Fibroblast of gingiva (primary cell): ENCODE data around the gene CDC73.
"Not testable (repeated sequence)": the region's sequence is repeated elsewhere in the genome, so short reads cannot be mapped to it uniquely, and the experiment has no call there.

Source experiments
- DNase-seq: peaks from one replicate; pipeline ENCODE4 v3.0.0-alpha.2; 2011; ENCODE audit warnings: low read depth

Gene CDC73

GRCh38 chr1:193114485-193115095 is 7.2 kb upstream of the CDC73 start:
- DNase-seq = no peak

GRCh38 chr1:193115629-193116227 is 6.1 kb upstream of the CDC73 start:
- peak; percentile 89 for DNase-seq

- DNase-seq = not testable (repeated sequence)
These were observed 4.7 kb upstream of the CDC73 start for GRCh38 chr1:193117167-193117566.

DNA sequence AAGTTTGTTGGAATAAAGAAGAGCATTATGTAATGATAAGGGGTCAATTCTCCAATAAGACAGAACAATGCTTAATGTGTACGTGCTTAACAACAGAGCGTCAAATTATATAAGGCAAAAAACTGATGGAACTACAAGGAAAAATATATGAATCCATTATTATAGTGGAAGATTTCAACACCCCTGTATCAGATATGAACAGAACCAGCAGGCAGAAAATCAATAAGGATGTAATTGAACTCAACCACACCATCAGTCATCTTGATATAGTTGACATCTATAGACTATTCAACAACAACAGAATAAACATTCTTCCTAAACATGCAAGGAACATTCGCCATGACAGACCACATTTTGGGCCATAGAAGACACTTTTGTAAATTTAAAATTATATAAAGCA is 3.6 kb upstream of the CDC73 start:
- no peak for DNase-seq

GRCh38 chr1:193118803-193119730 is 2.8 kb upstream of the CDC73 start:
- no peak for DNase-seq

DNA sequence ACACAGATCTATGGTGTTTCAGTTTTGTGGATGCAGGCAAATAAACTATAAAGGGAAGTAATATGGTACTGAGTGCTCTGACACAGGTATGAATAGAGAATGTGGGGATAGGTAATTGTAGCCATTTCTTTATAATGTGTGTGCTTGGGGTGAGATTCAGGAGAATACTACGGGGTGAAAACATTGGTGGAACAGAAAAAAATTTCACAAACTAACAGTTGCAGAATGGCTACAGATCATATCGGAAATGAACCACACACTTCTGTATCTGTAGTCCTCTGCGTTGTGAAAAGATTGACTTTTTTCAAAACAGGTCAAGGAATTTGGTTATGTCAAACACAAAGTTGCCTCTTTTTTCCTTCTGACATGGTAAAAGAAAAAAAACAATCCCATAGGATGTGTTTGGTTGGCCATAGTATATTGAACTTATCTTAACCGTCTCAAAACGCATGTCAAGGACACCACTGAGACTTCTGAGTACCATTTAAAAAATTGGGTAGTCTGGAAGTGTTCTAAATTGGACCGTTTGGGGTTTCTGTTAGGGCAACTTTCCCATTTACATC is 1.1 kb upstream of the CDC73 start:
- no peak for DNase-seq

GRCh38 chr1:193123751-193124150 is 1.9 kb downstream of the CDC73 start:
- DNase-seq = no peak

DNA sequence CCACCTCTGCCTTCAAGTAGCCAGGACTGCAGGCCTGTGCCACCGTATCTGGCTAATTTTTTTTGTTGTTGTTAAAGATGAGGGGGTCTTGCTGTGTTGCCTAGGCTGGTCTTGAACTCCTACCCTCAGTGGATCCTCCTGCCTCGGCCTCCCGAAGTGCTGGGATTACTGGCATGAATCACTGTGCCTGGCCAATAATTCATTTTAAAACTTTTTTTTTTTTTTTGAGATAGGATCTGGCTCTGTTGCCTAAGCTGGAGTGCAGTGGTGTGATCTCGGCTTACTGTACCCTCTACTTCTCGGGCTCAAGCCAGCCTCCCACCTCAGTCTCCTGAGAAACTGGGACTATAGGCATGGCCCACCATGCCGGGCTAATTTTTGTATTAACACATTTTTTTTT is 3.5 kb downstream of the CDC73 start:
- no peak for DNase-seq

DNA sequence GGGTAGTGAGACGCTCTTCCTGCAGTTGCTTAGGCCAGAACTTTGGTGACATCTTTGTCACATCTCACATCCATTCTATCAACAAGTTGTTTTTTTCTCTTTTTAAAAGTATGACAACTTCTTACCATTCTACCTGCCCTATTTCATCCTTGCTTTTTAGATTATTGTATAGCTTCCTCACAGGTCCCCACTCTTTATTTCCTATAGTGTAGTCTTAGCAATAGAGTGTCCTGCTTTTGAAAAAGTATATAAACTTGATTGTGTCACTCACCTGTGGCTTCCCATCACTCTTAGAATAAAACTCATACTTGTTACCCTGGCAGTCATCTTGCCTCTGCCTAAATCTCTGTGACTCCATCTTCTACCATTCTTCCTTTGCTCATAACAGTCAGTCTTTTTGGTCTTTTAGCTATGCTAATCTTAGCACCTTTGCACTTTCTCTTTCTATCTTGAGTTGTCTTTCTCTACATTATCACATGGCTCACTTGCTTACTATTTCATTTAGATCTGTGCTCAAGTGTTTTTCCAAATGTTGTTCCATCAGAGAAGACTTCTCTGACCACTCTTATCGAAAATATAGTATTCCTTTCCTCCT is 9.5 kb downstream of the CDC73 start:
- no peak for DNase-seq

GRCh38 chr1:193140254-193140653 is 18.4 kb downstream of the CDC73 start:
- no peak for DNase-seq

- no peak for DNase-seq
These were observed 20.0 kb downstream of the CDC73 start for GRCh38 chr1:193141804-193142203.

DNA sequence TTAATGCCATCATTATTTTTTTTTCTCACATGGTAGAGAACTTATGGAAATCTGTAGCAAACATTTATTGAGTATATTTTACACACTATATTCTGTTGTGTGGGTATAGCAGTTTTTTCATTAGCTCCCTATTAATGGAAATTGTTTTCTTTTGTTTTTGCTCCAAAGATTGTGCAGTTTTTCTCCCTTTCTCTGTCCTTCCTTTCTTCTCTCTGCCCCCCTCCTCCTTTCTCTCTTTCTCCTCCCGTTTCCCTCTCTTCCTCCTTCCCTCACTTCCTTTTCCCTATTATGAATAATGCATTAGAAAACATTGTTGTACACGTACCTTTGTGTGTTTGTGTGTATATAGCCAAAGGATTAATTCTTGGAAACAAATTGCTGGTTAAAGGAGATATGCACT is 20.6 kb downstream of the CDC73 start:
- DNase-seq = no peak

GRCh38 chr1:193143285-193143684 is 21.5 kb downstream of the CDC73 start:
- no peak for DNase-seq

DNA sequence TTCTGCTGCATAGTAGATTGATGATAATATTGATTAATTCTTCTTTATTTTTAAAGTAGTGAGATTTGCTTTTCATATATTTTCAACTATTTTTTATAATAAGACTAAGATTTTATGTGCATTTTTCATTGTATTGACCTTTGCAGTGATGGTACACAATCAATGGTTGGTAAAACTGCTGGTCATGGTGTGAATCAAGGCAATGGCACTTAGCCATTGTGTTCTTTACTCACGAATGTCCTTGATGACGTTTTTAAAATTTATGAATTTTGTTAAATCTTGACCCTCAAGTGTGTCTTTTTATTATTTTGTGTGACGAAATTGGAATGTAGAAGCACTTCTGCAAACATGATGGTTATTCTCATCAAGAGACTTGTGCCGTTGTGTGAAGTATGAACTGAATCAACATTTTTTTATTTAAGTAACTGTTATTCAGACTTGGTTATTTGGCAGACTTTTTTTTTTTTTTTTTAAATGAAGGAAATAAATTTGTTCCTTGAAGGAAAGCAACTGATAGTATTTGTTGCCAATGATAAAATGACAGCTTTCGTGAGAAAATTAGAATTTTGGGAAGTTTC is 22.6 kb downstream of the CDC73 start:
- DNase-seq = no peak

DNA sequence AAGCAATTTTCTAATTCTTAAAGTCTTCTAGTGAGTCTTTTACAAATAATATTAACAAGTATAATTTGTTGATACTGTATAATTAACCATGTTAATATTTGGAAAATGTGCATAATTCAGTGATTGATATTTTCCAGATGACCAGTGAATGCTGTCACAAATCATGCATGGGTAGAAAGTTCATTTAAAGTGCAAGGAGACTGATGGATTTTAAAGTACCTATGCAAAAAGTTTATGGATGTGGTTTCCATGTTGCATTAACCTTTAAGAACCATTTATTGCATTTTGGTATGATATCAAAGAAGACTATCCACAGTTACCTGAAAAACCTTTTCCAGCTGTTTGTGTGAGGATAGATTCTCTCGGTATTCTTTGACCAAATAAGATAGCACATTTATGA is 23.2 kb downstream of the CDC73 start:
- no peak for DNase-seq

GRCh38 chr1:193156117-193156821 is 34.4 kb downstream of the CDC73 start:
- no peak for DNase-seq

GRCh38 chr1:193156822-193157142 is 35.0 kb downstream of the CDC73 start:
- no peak for DNase-seq

GRCh38 chr1:193157360-193157759 is 35.5 kb downstream of the CDC73 start:
- DNase-seq = no peak

DNA sequence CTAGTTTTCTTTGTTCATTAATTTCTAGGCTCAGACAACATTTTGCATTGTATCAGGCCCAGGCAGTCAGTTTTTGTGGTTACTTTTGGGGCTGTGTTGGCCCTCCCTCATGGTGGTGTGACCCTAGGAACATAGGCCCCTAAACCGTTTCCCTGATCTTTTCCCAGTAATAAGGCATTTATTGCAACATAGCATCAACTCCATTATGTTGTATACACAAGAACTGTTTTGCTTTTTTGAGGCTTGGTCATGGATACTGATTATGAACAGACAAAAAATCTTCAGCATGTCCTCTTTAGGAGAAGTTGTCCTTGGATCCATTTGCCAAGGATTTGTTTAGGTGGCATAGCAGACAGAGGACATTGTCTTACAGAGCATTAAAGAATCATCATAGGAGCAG is 54.3 kb downstream of the CDC73 start:
- DNase-seq = peak; percentile 28

GRCh38 chr1:193176788-193177187 is 55.0 kb downstream of the CDC73 start:
- DNase-seq = no peak

DNA sequence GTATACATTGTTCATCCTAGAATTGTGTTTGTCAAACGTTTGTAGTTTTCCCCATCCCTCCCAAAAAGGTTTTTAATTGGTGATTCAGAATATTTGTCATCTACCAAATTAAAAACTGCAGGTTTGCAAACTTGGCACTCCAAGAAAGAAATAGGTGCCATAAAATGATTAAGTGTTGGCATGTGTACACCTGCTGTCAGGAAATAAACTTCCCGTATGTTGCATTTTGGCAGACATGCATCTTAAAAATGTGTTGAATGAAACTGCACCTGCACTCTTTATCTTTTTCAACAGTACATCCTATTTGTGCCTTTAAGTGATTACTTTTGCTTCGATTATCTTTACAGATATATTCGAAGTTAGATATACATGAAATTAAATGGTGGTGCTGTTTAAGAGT is 57.3 kb downstream of the CDC73 start:
- DNase-seq = no peak

DNA sequence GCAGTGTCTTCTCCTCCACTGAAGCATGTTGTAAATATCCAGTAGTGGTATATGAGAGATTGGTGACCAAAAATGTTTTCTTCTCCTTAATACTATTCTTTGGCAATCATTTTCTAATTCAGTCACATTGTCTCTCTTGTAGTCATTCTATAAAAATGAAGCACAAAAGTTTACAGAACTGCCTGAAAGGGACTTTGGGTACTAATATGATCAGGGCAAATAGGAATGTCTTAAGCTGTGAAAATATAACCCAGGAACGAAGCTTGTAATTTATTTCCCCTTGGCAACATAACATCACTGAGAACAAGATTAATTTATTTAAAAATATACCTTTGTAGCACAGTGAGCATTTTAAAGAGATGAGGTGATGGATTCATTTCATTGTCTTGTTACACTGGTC is 59.7 kb downstream of the CDC73 start:
- DNase-seq = no peak
